HG03457 (cell line): Measurements from ENCODE around the gene TOR1B.

Experiments
- ATAC-seq: cut with Tn5 transposase; IDR thresholded peaks from one replicate; pipeline ENCODE4 v1.9.1; 2021; ENCODE audit warnings: moderate number of reproducible peaks; ENCODE audit not compliant: unreplicated experiment

Gene TOR1B

DNA sequence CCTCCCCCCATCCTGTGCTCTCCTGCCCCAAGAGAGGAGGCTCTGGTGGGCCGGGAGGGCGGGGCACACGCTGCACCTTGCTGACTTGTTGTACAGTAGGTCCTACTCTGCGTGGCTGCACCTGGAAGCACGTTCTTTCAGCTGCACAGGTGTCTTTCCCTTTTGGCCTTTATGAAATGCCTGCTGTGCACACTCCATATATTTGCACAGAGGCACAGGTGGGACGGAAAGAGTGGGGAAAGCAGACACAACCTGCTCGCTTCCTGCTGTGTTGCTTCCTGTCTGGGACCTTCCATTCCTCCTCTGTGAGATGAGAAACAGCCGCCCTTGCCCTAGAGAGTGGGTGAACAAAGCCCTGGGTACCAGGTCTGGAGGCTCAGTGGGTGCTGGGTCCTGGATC is 37.0 kb downstream of the TOR1B start:
- no peak for ATAC-seq

DNA sequence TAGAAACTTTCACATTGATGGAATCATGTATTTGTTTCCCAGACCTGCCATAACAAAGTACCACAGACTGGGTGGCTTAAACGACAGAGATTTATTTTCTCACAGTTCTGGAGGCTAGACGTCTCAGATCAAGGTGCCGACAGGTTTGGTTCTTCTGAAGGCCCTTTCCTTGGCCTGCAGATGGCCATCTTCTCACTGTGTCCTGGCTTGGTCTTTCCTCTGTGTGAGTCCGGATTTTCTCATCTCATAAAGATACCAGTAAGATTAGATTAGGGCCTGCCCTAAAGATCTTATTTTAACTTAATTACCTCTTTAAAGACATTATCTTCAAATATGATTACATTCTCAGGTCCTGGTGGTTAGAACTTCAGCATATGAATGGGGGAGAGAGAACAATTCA is 38.1 kb downstream of the TOR1B start:
- ATAC-seq, result no peak

DNA sequence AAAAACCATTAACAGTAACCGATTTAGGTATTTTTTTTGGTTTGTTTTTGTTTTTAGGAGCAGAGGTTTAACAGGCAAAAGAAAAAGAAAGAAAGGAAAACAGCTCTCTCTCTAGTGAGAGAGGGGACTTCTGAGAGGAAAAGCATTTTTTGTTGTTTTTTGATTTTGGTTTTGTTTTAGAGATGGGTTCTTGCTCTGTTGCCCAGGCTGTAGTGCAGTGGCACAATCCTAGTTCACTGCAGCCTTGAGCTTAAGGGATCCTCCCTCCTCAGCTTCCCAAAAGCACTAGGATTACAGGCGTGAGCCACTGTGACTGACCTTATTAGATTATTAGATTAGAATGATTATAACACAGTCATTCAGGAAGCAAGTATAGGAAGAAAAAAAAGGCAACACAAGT is 42.4 kb downstream of the TOR1B start:
- no peak for ATAC-seq

DNA sequence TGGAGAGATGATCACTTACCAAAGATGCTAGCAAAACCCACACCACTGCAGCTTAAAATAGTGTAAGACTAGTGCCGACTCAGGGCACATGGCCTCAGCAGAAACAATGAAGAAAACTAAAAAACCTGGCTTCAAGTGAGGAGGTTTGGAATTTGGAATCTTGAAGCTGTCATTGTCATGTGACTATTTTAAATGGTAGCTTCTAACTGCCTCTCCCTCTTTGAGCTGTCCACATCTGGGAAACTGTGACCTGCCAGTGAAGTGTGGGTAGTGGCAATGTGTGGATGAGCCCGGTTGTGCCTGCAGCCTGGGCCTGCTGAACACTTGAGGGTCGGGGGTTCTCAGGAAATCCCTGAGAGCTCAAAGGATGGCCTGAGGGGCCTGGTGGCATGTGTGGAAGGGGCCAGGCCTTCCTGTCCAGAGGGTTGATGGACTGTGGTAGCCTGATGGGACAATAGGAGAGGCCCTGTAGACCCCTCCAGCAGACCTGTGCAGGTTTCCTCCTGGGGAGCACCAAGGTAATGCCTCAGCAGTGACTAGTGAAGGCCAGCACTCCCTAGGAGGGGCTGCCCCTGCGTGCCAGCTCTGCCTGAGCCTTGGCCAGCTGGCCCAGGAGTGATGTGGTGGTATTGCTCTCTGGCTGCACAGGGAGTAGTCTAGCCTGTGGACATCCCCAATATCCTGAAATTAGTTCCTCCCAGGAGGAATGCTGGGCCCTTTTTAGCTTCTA is 45.9 kb downstream of the TOR1B start:
- ATAC-seq, result no peak

DNA sequence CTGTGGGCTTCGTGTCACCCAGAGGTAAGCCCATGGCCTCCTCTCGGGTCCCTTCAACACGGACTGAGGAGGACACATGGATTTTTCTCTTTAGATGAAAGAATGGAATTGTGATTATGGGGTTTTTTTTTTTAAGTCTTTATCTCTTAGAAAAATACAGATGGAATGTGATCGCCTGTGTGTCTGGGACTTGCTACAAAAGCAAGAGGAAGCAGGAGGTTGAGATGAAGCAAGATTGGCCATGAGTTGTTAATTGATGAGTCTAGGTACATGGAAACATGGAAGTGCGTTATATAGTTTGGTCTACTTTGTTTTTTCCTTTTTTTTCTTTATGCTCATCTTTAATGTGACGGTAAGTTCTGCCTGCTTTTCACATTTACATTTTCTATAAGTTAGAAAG is 46.9 kb downstream of the TOR1B start:
- ATAC-seq, result no peak

DNA sequence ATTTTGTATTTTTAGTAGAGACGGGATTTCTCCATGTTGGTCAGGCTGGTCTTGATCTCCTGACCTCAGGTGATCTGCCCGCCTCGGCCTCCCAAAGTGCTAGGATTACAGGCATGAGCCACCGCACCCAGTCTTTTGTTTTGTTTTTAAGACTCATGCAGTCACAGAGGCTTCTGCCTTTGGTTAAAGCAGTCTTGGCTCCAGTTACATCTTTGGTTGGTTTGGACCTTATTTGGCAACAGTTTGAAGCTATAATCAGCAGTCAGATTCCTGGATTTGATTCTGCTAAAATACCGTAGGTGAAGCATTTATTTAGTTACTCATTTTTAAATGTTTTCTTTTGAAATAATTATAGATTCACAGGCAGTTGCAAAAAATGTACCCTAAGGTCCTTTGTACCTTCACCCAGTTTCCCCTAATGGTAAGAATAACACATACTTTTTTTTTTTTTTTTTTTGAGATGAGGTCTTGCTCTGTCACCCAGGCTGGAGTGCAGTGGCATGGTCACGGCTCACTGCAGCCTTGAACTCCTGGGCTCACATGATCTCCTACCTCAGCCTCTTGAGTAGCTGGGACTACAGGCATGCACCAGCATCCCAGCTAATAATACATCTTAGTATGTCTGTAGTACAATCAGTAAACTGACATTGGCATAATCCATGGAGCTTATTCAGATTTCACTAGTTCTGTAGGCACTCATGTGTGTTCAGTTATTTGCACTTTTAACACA is 48.0 kb downstream of the TOR1B start:
- ATAC-seq, result no peak

DNA sequence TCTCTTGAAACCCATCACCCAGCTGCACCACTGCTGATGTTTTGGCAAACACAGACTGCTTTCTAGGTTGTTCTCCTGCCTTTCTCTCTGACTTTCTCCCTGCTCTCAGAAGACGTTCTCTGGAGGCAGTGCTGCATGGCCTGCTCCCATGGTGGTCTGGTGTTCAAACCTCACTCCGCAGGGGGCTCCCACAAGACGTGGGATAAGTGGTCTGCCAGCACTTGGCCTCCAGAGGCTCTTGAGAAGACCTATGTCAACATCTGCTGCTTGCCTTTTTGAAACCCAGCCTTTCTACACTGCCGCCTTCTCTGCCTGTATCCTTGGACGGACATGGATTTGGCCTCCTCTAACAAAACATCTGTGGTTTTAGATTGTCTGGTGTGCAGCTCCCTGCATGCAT is 48.8 kb downstream of the TOR1B start:
- ATAC-seq, result no peak

DNA sequence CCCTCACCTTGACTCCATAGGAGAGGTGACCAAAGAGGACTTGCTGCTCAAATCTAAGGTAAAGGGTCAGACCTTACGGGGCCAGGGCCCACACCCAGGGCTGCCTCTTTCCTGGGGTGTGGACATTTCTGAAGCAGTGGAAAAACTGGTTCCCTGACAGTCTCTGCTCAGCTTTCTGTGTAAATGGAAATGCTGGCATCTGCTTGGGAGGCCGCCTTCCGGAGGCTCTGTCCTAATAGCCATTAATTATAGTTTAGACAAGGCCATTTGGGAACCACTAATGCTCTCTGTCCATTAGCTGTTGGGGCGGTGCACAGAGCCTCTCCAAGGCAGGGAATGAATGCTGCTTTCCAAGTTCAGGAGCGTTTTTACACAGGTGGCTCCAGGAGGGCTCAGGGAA is 49.6 kb downstream of the TOR1B start:
- no peak for ATAC-seq

DNA sequence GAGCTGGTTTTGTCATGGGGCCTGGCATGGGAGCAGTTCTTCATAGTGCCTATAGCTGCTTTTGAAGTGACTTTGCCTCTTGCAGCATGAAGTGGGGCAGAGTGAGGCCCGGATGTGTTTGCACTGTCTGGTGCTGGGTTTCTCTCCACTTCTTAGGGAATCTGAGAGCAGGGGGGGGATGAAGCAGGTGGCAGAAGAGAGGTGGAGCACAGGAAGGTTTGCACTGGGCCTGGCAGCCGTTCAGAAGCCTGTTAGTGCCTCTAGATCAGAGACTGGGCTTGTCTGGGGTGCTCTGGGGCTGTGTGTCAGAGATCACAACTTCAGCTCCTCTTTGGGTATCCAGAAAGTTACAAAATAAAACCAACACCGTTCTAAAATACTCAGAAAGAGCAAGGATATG is 50.6 kb downstream of the TOR1B start:
- no peak for ATAC-seq

DNA sequence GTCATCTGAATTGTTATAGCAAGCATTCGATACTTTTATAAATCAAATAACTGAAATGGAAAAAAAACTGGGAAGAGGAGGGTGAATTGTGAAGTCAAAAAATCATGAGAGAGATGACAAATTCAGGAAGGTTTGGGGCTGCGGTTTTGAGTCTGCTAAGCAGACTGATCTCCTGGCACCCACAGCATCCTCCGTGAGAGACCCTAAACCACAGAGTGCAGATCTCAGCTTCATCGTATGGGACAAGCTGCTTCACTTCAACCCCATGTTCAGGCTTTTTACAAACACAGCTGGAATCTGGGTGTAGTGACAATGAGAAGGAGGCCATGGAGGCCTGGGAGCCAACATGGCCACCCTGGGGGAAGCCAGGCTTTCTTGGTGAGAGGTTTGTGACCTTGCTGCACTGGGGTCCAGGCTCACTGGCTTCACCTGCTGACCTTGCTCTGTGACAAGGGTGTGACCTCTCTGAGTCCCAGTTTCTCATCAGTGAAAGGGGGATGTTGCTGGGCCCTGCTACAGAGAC is 51.7 kb downstream of the TOR1B start:
- no peak for ATAC-seq

DNA sequence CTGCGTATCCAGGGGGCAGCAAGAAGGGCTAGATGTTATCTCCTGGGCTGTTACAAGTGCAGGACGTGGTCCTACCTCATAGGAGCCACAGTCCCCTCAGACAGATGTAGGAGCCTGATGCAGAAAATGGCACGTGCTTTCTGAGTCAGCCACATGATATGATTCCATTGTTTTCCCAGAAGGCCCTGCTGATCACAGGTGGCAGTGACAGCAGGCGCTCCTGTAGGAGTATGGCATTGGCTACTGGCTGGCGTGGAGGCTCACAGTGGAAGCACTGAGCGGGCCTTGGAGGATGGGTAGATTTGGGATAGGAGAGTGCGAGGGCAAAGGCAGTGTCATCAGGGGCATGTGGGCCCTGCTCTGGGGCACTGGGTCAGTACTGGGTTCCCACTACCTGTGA is 54.2 kb downstream of the TOR1B start:
- no peak for ATAC-seq

DNA sequence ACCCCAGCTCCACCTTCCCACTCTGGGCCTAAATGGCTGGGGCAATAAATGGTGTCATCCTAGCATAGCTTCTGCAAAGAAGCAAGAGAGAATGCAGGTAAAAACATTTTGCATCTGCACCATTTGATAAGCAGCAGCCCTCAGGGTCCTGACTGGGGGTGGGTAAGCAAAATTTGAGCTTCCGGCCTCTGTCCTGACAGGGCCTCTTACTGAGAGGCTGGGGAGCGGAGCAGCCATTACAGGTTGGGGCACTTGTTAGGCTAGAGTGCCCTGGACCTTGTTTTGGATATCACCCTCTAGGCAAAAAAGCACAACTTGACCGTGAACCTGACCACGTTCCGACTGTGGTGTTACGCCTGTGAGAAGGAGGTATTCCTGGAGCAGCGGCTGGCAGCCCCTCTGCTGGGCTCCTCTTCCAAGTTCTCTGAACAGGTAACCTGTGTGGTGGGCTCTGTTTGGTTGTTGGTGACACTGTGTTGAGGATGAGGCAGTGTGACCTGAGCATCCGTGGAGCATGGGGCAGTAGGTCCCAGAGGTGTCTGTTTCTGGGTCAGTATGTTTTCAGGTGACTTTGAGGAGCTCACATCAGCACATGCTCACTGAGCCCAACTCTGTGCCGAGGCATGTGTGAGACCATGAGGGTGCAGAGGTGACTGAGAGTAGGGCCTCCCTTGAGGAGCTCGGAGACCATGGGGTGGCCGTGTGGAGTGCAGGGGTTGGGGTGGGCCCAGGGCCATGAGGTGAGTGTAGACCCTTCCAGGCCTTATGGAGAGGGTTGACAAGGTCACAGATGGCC is 55.4 kb downstream of the TOR1B start:
- no peak for ATAC-seq
